HG03342 (cell line): Measurements from ENCODE around the gene UBAP1L.
A peak's percentile ranks its signal among the peaks of the same experiment; 100 is the strongest.
"Not testable (repeated sequence)": the region's sequence is repeated elsewhere in the genome, so short reads cannot be mapped to it uniquely, and the experiment has no call there.

Source experiments
- ATAC-seq: cut with Tn5 transposase; IDR thresholded peaks from one replicate; pipeline ENCODE4 v1.9.1; 2021; ENCODE audit warnings: mild to moderate bottlenecking, moderate library complexity; ENCODE audit not compliant: unreplicated experiment

Gene UBAP1L

GRCh38 chr15:65049418-65049840 lies 65.6 kb downstream of the UBAP1L start:
- ATAC-seq, result peak; percentile 94

GRCh38 chr15:65048241-65048640 lies 66.8 kb downstream of the UBAP1L start:
- no peak for ATAC-seq

GRCh38 chr15:65044724-65045481 lies 70.1 kb downstream of the UBAP1L start, which contains the start of gene SLC51B:
Gene SLC51B, plus strand, starts transcription at chr15:65045387. Its CDS starts 4,618 bp downstream, at chr15:65050005.
- no peak for ATAC-seq

GRCh38 chr15:65044218-65044617 lies 70.8 kb downstream of the UBAP1L start:
- ATAC-seq, result not testable (repeated sequence)

GRCh38 chr15:65042776-65043327 lies 72.1 kb downstream of the UBAP1L start:
- ATAC-seq, result no peak
